GM21717 (cell line): ENCODE measurements around the gene PLXDC2.
"Not testable (repeated sequence)": the region's sequence is repeated elsewhere in the genome, so short reads cannot be mapped to it uniquely, and the experiment has no call there.

ENCODE experiments used
- ATAC-seq: cut with Tn5 transposase; IDR thresholded peaks from one replicate; pipeline ENCODE4 v1.9.1; 2021; ENCODE audit warnings: mild to moderate bottlenecking, moderate library complexity; ENCODE audit not compliant: unreplicated experiment

PLXDC2 gene

GRCh38 chr10:19816411-19817230 lies at the start of gene PLXDC2:
PLXDC2 (plus strand) TSS chr10:19816432.
- no peak for ATAC-seq

GRCh38 chr10:19767876-19768275 lies 48.4 kb upstream of the PLXDC2 start:
- no peak for ATAC-seq

- not testable (repeated sequence) for ATAC-seq
Observed at GRCh38 chr10:19769826-19770225, 46.4 kb upstream of the PLXDC2 start.

GRCh38 chr10:19772972-19773371 lies 43.3 kb upstream of the PLXDC2 start:
- ATAC-seq, result no peak

- no peak for ATAC-seq
Observed at GRCh38 chr10:19775296-19775695, 40.9 kb upstream of the PLXDC2 start.

- no peak for ATAC-seq
Observed at GRCh38 chr10:19777806-19778205, 38.4 kb upstream of the PLXDC2 start.

- ATAC-seq, result no peak
Observed at GRCh38 chr10:19778996-19779395, 37.2 kb upstream of the PLXDC2 start.

GRCh38 chr10:19782430-19783089 lies 33.7 kb upstream of the PLXDC2 start:
- no peak for ATAC-seq

- ATAC-seq, result no peak
Observed at GRCh38 chr10:19783721-19784120, 32.5 kb upstream of the PLXDC2 start.

GRCh38 chr10:19785366-19785765 lies 30.9 kb upstream of the PLXDC2 start:
- no peak for ATAC-seq

- no peak for ATAC-seq
Observed at GRCh38 chr10:19788075-19788686, 28.1 kb upstream of the PLXDC2 start.

GRCh38 chr10:19788902-19789301 lies 27.3 kb upstream of the PLXDC2 start:
- ATAC-seq, result no peak

- no peak for ATAC-seq
Observed at GRCh38 chr10:19789607-19790006, 26.6 kb upstream of the PLXDC2 start.

- no peak for ATAC-seq
Observed at GRCh38 chr10:19791032-19791431, 25.2 kb upstream of the PLXDC2 start.

GRCh38 chr10:19795684-19796083 lies 20.5 kb upstream of the PLXDC2 start:
- ATAC-seq, result no peak

GRCh38 chr10:19800161-19800560 lies 16.1 kb upstream of the PLXDC2 start:
- no peak for ATAC-seq

GRCh38 chr10:19801369-19801768 lies 14.9 kb upstream of the PLXDC2 start:
- no peak for ATAC-seq

GRCh38 chr10:19803676-19804075 lies 12.6 kb upstream of the PLXDC2 start:
- ATAC-seq, result no peak

GRCh38 chr10:19809481-19809880 lies 6.8 kb upstream of the PLXDC2 start:
- ATAC-seq, result no peak

GRCh38 chr10:19811540-19811939 lies 4.7 kb upstream of the PLXDC2 start:
- no peak for ATAC-seq

- ATAC-seq, result no peak
Observed at GRCh38 chr10:19812976-19813375, 3.3 kb upstream of the PLXDC2 start.
